Measurements from ENCODE around the gene SPOP.

Gene SPOP

GRCh38 chr17:49588726-49589576, 88.9 kb downstream of the SPOP start:
- H3K4me3 ChIP-seq (ENCODE audit: low read depth, low read length): no peak overlapping the region
- no peak for TF ChIP-seq CTCF (IDR thresholded peaks at IDR 0.05; ENCODE audit: insufficient read depth, low read depth, low read length, missing control alignments)
- DNase-seq (ENCODE audit: low read depth): no peak

GRCh38 chr17:49588312-49588711, 89.6 kb downstream of the SPOP start:
- no peak for TF ChIP-seq CTCF (IDR thresholded peaks at IDR 0.05; ENCODE audit: insufficient read depth, low read depth, low read length, missing control alignments)
- H3K4me3 ChIP-seq (ENCODE audit: low read depth, low read length): no peak overlapping the region
- DNase-seq (ENCODE audit: low read depth): no peak

GRCh38 chr17:49587366-49588073, 90.4 kb downstream of the SPOP start:
- TF ChIP-seq CTCF (IDR thresholded peaks at IDR 0.05; ENCODE audit: insufficient read depth, low read depth, low read length, missing control alignments): no peak
- no peak overlapping the region for H3K4me3 ChIP-seq (ENCODE audit: low read depth, low read length)
- no peak for DNase-seq (ENCODE audit: low read depth)

- TF ChIP-seq CTCF (IDR thresholded peaks at IDR 0.05; ENCODE audit: insufficient read depth, low read depth, low read length, missing control alignments): no peak
- DNase-seq (ENCODE audit: low read depth): no peak
- H3K4me3 ChIP-seq (ENCODE audit: low read depth, low read length): no peak overlapping the region
Measured at GRCh38 chr17:49585422-49586027, 92.4 kb downstream of the SPOP start.

- TF ChIP-seq CTCF (IDR thresholded peaks at IDR 0.05; ENCODE audit: insufficient read depth, low read depth, low read length, missing control alignments): no peak
- no peak overlapping the region for H3K4me3 ChIP-seq (ENCODE audit: low read depth, low read length)
- no peak for DNase-seq (ENCODE audit: low read depth)
Measured at GRCh38 chr17:49583889-49584288, 94.0 kb downstream of the SPOP start.

- no peak for TF ChIP-seq CTCF (IDR thresholded peaks at IDR 0.05; ENCODE audit: insufficient read depth, low read depth, low read length, missing control alignments)
- no peak for DNase-seq (ENCODE audit: low read depth)
- H3K4me3 ChIP-seq (ENCODE audit: low read depth, low read length): no peak overlapping the region
Measured at GRCh38 chr17:49583226-49583625, 94.7 kb downstream of the SPOP start.
